Measurements from ENCODE around the gene LY6G6D.

DNA sequence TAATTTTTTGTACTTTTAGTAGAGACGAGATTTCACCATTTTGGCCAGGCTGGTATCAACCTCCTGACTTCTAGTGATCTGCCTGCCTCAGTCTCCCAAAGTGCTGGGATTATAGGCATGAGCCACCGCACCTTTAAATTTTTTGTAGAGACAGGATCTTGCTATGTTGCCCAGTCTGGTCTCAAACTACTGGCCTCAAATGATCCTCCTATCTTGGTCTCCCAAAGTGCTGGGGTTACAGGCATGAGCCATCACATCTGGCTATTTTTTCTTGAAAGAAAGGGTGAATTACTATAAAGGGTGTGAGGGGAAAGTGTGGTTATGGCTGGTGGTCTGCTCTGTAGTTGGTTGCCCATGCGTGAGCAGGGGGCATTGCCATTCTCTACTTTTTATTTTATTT is 6.9 kb upstream of the LY6G6D start:
- TF ChIP-seq, protein P1, sequence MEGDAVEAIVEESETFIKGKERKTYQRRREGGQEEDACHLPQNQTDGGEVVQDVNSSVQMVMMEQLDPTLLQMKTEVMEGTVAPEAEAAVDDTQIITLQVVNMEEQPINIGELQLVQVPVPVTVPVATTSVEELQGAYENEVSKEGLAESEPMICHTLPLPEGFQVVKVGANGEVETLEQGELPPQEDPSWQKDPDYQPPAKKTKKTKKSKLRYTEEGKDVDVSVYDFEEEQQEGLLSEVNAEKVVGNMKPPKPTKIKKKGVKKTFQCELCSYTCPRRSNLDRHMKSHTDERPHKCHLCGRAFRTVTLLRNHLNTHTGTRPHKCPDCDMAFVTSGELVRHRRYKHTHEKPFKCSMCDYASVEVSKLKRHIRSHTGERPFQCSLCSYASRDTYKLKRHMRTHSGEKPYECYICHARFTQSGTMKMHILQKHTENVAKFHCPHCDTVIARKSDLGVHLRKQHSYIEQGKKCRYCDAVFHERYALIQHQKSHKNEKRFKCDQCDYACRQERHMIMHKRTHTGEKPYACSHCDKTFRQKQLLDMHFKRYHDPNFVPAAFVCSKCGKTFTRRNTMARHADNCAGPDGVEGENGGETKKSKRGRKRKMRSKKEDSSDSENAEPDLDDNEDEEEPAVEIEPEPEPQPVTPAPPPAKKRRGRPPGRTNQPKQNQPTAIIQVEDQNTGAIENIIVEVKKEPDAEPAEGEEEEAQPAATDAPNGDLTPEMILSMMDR (IDR thresholded peaks at IDR 0.05): no peak
- no peak for TF ChIP-seq EZH2 (IDR thresholded peaks at IDR 0.05; ENCODE audit: borderline replicate concordance, insufficient read depth, low read depth, low read length, poor library complexity, severe bottlenecking)
